A549 (cell line): ENCODE measurements around the gene MTSS2.

Source experiments
- BCL3 ChIP-seq: fragments of >200 bp; sonication (Bioruptor Twin); formaldehyde crosslinking; IDR thresholded peaks from 3 replicates; pipeline ENCODE4 v1.6.1; 2016
- BHLHE40 ChIP-seq: IDR thresholded peaks from 2 replicates; pipeline ENCODE4 v1.6.1; 2012; ENCODE audit warnings: low read depth, low read length, inconsistent platforms
- CHD2 ChIP-seq: fragments of 150-350 bp; IDR thresholded peaks from 2 replicates; pipeline ENCODE4 v1.6.1; 2014; ENCODE audit warnings: low read length; ENCODE audit not compliant: partially characterized antibody
- EP300 ChIP-seq, 2 experiments: fragments of >200 bp; sonication (Bioruptor Twin); formaldehyde crosslinking; IDR thresholded peaks; 2 replicates in 1 of 2; 3 replicates in 1 of 2; pipeline ENCODE4 v1.6.1; 2016 to 2017
- HDAC2 ChIP-seq: fragments of 200-600 bp; sonication (generic); IDR thresholded peaks from 2 replicates; pipeline ENCODE4 v1.6.1; 2016
- MYC ChIP-seq: IDR thresholded peaks from 2 replicates; pipeline ENCODE4 v1.6.1; 2012; ENCODE audit warnings: mild to moderate bottlenecking, inconsistent platforms, low read length, improper control_type of control experiment, borderline replicate concordance
- NR3C1 ChIP-seq: fragments of >200 bp; sonication (Bioruptor Twin); formaldehyde crosslinking; IDR thresholded peaks from 3 replicates; pipeline ENCODE4 v1.6.1; 2017
- POLR2A ChIP-seq: IDR thresholded peaks from 2 replicates; pipeline ENCODE4 v1.6.1; 2012; ENCODE audit warnings: mild to moderate bottlenecking, low read length
- POLR2AphosphoS2 ChIP-seq: conservative IDR thresholded peaks from 2 replicates; pipeline ENCODE4 v1.6.1; 2012; ENCODE audit warnings: low read length, improper control_type of control experiment, inconsistent platforms
- USF2 ChIP-seq: fragments of 450-650 bp; IDR thresholded peaks from 2 replicates; pipeline ENCODE4 v1.6.1; 2014; ENCODE audit warnings: antibody characterized with exemption
- TF ChIP-seq, protein P1 (sequence below): fragments of >200 bp; sonication (Bioruptor Twin); formaldehyde crosslinking; IDR thresholded peaks from 3 replicates; pipeline ENCODE4 v1.5.1; 2016

- TF ChIP-seq, protein P1, sequence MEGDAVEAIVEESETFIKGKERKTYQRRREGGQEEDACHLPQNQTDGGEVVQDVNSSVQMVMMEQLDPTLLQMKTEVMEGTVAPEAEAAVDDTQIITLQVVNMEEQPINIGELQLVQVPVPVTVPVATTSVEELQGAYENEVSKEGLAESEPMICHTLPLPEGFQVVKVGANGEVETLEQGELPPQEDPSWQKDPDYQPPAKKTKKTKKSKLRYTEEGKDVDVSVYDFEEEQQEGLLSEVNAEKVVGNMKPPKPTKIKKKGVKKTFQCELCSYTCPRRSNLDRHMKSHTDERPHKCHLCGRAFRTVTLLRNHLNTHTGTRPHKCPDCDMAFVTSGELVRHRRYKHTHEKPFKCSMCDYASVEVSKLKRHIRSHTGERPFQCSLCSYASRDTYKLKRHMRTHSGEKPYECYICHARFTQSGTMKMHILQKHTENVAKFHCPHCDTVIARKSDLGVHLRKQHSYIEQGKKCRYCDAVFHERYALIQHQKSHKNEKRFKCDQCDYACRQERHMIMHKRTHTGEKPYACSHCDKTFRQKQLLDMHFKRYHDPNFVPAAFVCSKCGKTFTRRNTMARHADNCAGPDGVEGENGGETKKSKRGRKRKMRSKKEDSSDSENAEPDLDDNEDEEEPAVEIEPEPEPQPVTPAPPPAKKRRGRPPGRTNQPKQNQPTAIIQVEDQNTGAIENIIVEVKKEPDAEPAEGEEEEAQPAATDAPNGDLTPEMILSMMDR, result no peak
- no peak for TF ChIP-seq NR3C1
- TF ChIP-seq POLR2A, result no peak
- no peak for TF ChIP-seq HDAC2
- no peak for TF ChIP-seq USF2
- no peak for TF ChIP-seq POLR2AphosphoS2
- TF ChIP-seq EP300 (IDR thresholded peaks at IDR 0.05), result no peak
- TF ChIP-seq CHD2, result no peak
- TF ChIP-seq BCL3, result no peak
- no peak for TF ChIP-seq MYC
- no peak for TF ChIP-seq BHLHE40
Observed at GRCh38 chr16:70713824-70714223, 28.0 kb upstream of the MTSS2 start.
